ENCODE measurements around the gene MORC3. TPM values are rescaled to one million over a fixed set of nuclear protein-coding genes. Genes with fewer than 3 reads are reported as not detected.

The MORC3 gene
- total and polyA plus RNA-seq, 7 donors: 12.0 to 59.8 (median 39.5) TPM

- WGBS, 2 donors: 67 to 84% methylated on average over 8 of the region's 8 CpGs
- intact Hi-C loops (cut with DNase I): no loop called here
- H3K27ac ChIP-seq: no peak overlapping the region
- peaks cover 0 to 47% (median 6%) of the 10 kb centered on the region in 4 donors for H3K36me3 ChIP-seq
- no peaks in the 10 kb centered on the region for H3K27me3 ChIP-seq
- no peaks in the 10 kb centered on the region for H3K9me3 ChIP-seq
- DNase-seq: no peak
- no peak overlapping the region for H3K4me3 ChIP-seq
- H3K4me1 ChIP-seq: no peaks in the 10 kb centered on the region
- TF ChIP-seq EP300 (IDR thresholded peaks at IDR 0.05): no peak
- no peak for TF ChIP-seq POLR2AphosphoS5 (IDR thresholded peaks at IDR 0.05)
- no peak for TF ChIP-seq POLR2A (IDR thresholded peaks at IDR 0.05)
- TF ChIP-seq CTCF (IDR thresholded peaks at IDR 0.05): no peak
Observed at GRCh38 chr21:36288651-36289243, 31.2 kb upstream of the MORC3 start.

- intact Hi-C loops (cut with DNase I): no loop called here
- no peak overlapping the region for H3K27ac ChIP-seq
- H3K4me3 ChIP-seq: no peak overlapping the region
- TF ChIP-seq CTCF (IDR thresholded peaks at IDR 0.05) (no peak), POLR2A (IDR thresholded peaks at IDR 0.05) (no peak), EP300 (IDR thresholded peaks at IDR 0.05) (no peak), POLR2AphosphoS5 (IDR thresholded peaks at IDR 0.05) (no peak)
- no peaks in the 10 kb centered on the region for H3K4me1 ChIP-seq
- H3K9me3 ChIP-seq: no peaks in the 10 kb centered on the region
- H3K36me3 ChIP-seq: peaks cover 0 to 46% (median 6%) of the 10 kb centered on the region in 4 donors
- DNase-seq: no peak
- WGBS, 2 donors: 71 to 89% methylated on average over 8 of the region's 8 CpGs
- H3K27me3 ChIP-seq: no peaks in the 10 kb centered on the region
Observed at GRCh38 chr21:36291509-36291908, 28.5 kb upstream of the MORC3 start.

GRCh38 chr21:36297406-36297937 lies 22.5 kb upstream of the MORC3 start:
- Histone ChIP-seq H3K27me3 (no peaks in the 10 kb centered on the region), H3K4me1 (no peaks in the 10 kb centered on the region), H3K9me3 (no peaks in the 10 kb centered on the region), H3K36me3 (peaks cover 0 to 17% (median 2%) of the 10 kb centered on the region in 4 donors), H3K27ac (peak overlapping the region in 2 of 4 donors; percentile 2 to 47), H3K4me3 (no peak overlapping the region)
- intact Hi-C loops (cut with DNase I): no loop called here
- no peak for DNase-seq
- 89 to 92% methylated on average over 4 of the region's 4 CpGs for WGBS, 2 donors
- no peak for TF ChIP-seq EP300 (IDR thresholded peaks at IDR 0.05)
- TF ChIP-seq POLR2A (IDR thresholded peaks at IDR 0.05): no peak
- TF ChIP-seq CTCF (IDR thresholded peaks at IDR 0.05): no peak
- no peak for TF ChIP-seq POLR2AphosphoS5 (IDR thresholded peaks at IDR 0.05)

- Histone ChIP-seq H3K27ac (peak overlapping the region in 2 of 4 donors; percentile 2 to 47), H3K36me3 (peaks cover 0 to 11% (median 2%) of the 10 kb centered on the region in 4 donors), H3K4me1 (no peaks in the 10 kb centered on the region), H3K27me3 (no peaks in the 10 kb centered on the region), H3K4me3 (peak overlapping the region in 1 of 4 donors; percentile 6), H3K9me3 (no peaks in the 10 kb centered on the region)
- intact Hi-C loops (cut with DNase I): no loop called here
- TF ChIP-seq CTCF (IDR thresholded peaks at IDR 0.05) (no peak), POLR2A (IDR thresholded peaks at IDR 0.05) (peak in 1 of 2 donors; percentile 16), POLR2AphosphoS5 (IDR thresholded peaks at IDR 0.05) (peak in 1 of 4 donors; percentile 13), EP300 (IDR thresholded peaks at IDR 0.05) (no peak)
- WGBS, 2 donors: 6 to 24% methylated on average over 10 of the region's 10 CpGs
- peak; percentile 69 for DNase-seq
Observed at GRCh38 chr21:36297938-36298572, 21.9 kb upstream of the MORC3 start.

Data from sigmoid colon (tissue), 7 donors.